ENCODE measurements around the gene UBE2A. TPM values are rescaled to one million over a fixed set of nuclear protein-coding genes. Genes with fewer than 3 reads are reported as not detected.
A peak's percentile ranks its signal among the peaks of the same experiment; 100 is the strongest.

Gene UBE2A
- polyA plus RNA-seq, 12 donors, result 55.7 to 98.6 (median 69.7) TPM; not detected in 1

DNA sequence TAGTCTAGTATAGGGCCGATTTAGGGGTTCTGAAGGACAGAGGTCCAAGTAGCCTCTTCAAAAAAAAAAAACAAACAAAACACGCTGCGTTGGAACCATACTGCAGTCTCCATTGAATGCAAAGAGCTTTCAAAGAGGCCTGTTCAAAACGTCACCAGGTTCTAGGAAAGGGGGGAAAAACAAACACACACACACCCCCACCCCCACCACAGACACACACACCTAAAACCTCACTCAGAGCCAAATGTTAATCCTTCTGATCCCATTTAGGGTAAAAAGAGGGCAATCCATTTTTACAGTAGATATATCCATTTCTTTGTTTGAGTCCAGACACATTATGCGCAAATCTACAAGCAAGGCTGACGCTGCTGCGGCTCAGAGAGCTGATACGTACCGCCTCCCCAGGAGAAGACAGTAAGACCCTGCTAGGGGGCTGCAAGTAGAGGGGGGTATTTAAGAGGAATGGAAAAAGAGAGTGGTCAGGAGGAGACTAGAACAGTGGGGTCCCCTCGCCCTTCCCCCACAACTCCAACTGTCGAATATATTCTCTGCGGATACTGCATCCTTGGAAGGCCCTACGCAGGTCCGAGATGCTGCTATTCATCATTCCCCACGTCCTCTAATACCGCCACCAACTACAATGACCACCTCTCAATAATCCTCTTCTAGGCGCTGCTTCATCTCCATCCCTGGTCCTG lies 30.6 kb downstream of the UBE2A start:
- DNase-seq, result no peak

DNA sequence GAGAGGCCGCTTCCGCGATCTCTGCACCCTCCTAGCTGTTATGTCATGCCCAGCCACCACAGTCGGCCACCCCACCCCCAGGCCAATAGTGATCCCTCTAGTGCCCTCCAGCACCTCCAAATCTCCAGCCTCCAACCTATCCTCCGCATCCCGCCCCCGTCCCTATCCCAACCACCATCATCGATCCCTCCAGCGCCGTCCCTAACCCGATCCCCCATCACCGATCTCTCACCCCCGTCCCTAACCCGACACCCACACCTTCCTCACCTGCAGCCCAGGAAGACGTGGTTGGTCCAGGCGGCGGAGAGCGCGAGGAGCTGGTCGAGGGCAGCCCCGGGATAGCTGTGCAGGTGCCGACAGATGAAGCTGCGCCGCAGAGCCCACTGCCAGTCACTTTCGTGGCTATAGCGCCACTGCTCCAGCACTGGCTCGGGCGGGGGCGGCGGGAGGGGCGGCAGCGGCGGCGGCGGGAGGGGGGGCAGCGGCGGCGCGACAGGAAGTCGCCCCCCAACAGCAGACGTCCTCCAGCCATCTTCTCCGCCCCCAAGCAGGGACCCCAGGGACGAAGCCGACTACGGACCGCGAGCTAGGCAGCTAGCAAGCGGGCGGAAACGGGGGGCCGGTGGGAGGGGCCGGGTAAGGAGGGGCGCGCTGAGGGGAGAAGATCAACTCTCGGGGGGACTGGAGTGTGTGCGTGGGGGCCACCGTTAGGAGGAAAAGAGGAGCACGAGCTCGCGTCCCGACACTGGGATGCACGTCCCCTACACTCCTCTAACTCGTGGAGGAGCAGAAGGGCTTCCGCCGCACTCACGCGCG lies 31.3 kb downstream of the UBE2A start:
- DNase-seq, result peak; percentile 34

GRCh38 chrX:119606280-119607017 lies 32.1 kb downstream of the UBE2A start, which contains the start of gene NKRF:
TSS of gene NKRF (minus strand) at chrX:119606424.
- peak; percentile 94 for DNase-seq

GRCh38 chrX:119607018-119607389 lies 32.6 kb downstream of the UBE2A start:
- DNase-seq, result no peak

GRCh38 chrX:119614776-119615175 lies 40.4 kb downstream of the UBE2A start:
- no peak for DNase-seq

GRCh38 chrX:119617517-119618164 lies 43.3 kb downstream of the UBE2A start:
- no peak for DNase-seq

GRCh38 chrX:119618439-119618838 lies 44.1 kb downstream of the UBE2A start:
- DNase-seq, result no peak

DNA sequence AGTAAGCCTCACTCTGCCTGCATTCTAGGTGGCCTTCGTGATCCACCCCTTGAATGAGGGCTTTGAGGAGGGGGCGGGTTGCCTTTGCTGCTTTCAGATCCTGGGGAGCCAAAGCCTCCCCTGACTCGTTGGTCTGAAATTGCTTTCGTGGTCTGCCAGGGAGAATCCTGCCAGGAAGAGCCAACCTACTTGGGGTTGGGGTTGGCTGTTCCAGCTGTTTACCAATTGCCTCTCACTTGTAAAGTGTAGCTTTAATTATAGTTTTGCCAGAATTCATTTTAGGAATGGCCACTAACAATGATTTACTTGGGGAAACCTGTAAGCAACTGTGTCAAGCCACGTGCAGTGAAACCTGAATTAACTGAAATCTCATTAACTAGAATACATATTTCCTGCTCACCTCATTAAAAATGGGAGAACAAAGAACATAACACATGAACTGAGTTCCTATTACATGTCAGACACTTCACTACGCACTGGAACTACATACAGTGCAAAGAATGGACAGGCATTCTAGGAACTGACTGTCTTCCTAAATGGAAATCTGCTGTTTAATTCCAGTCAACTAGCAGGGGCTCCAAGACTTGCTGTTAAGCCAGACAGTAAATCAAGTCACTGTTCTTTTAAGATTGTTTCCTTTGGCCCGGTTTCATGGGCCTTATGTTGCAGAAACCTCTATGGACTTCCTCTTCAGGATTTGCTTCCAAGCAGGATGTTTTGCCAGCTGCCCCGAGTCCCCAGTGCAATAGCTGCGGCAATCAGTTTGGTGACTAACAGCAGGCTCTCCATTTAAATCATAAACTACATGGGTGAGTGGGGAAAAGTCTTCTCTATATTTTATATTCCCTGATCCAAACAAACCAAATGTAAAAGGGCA lies 48.2 kb downstream of the UBE2A start:
- peak; percentile 41 for DNase-seq

GRCh38 chrX:119624417-119624816 lies 50.1 kb downstream of the UBE2A start:
- no peak for DNase-seq

- DNase-seq, result no peak
Measured at GRCh38 chrX:119624951-119625668, 50.7 kb downstream of the UBE2A start.

DNA sequence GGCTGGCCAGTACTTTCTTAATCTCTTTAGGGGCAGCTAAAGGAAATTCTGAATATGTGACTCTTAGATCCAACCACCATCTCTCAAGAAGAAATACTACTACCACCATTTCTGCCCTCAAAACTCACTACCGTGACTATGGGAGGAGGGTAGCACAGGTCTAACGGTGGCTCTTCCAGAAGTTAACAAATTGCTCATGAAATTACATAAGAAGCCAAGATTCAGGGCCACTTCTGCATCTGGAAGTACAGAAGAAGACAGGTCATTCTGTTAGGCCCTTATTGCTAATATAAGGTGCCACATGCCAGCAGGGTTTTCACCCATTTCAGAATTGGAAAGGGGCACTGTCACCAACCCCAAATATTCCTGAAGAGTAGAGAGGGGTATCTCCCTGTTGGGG lies 51.5 kb downstream of the UBE2A start:
- DNase-seq, result no peak

Other genes with a start within 250 kb of the UBE2A start
- gene SLC25A43, start 175.2 kb upstream of the UBE2A start, polyA plus RNA-seq (ENCODE audit: insufficient read length in 12 of 12), result 10 to 100 TPM in 1 of 12 donors, 1 to 10 TPM in 10, not detected in 1; 4.2 to 12.8 (median 8.1) TPM
- gene SLC25A5, start 106.1 kb upstream of the UBE2A start, polyA plus RNA-seq (ENCODE audit: insufficient read length in 12 of 12), result 100 to 1,000 TPM in 11 of 12 donors, not detected in 1; 120 to 193 (median 153) TPM
- gene STEEP1, start 9.2 kb upstream of the UBE2A start, polyA plus RNA-seq (ENCODE audit: insufficient read length in 12 of 12), result 10 to 100 TPM in 10 of 12 donors, 1 to 10 TPM in 1, not detected in 1; 7.1 to 22.5 (median 17.8) TPM
- gene NKRF, start 31.9 kb downstream of the UBE2A start, polyA plus RNA-seq (ENCODE audit: insufficient read length in 12 of 12), result 10 to 100 TPM in 1 of 12 donors, 1 to 10 TPM in 10, not detected in 1; 5.4 to 10.1 (median 7.4) TPM
- gene SEPTIN6, start 118.6 kb downstream of the UBE2A start, polyA plus RNA-seq (ENCODE audit: insufficient read length in 12 of 12), result 10 to 100 TPM in 11 of 12 donors, not detected in 1; 22.0 to 54.1 (median 35.0) TPM
- gene SOWAHD, start 184.0 kb downstream of the UBE2A start, polyA plus RNA-seq (ENCODE audit: insufficient read length in 12 of 12), result under 1 TPM in 10 of 12 donors, not detected in 2; 0.20 to 0.57 (median 0.32) TPM
- 1,000 to 10,000 TPM; 1,340 to 4,447 (median 3,172) TPM for gene RPL39, start 217.1 kb downstream of the UBE2A start, polyA plus RNA-seq (ENCODE audit: insufficient read length in 12 of 12)

Measured in muscle of arm (tissue), 12 donors.